Activated CD8-positive, alpha-beta memory T cell treated with anti-CD3 and anti-CD28 coated beads, Interleukin-2, amount 50 U/mL, for 24 hours (primary cell): ENCODE results near the gene SPAAR.
"Not testable (repeated sequence)": the region's sequence is repeated elsewhere in the genome, so short reads cannot be mapped to it uniquely, and the experiment has no call there.

Experiments used
- DNase-seq: peaks from one replicate; pipeline ENCODE4 v3.0.0-alpha.2; 2020; ENCODE audit errors: extremely low read depth

SPAAR gene, protein sequence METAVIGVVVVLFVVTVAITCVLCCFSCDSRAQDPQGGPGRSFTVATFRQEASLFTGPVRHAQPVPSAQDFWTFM

DNA sequence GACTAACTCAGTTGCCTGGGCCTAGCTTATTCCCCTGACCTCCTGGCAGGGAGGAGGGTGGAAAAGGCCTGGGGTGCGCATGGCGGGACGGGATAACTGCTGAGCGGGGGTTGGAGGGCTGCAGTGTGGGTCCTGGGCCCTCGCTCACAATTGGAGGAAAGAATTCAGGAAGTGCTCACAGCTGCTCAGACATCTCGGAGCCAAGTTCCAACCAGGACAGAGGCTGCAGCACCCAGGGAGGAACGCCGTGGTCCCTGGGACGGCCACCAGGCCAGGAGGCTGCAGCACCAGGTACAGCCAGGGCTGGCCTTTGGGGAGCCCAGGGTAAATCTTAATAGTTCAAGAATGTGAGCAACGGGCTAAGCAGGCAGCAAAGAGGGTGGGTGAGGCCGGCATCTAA is at the start of gene SPAAR:
Gene SPAAR, plus strand, starts transcription at position 217 of the 400 bp plus-strand sequence. CDS start 974 bp downstream, outside the sequence.
- DNase-seq: no peak

DNA sequence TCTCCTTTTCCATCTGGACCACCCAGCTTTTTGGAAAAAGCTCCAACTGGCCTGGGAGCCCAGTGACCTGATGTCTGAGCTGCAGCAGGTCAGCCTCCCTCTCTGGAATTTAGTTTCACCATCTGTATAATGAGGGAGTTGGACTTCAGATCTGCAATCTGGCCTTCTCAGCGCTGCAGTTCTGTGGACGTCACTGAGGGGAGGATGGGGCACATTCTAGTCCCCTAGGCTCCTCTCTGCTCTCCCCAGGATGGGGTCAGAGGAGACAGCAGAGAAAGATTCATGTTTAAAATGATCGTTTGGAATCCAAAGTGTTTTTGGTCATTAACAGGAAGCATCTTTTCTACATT is 49.3 kb upstream of the SPAAR start:
- DNase-seq: no peak

DNA sequence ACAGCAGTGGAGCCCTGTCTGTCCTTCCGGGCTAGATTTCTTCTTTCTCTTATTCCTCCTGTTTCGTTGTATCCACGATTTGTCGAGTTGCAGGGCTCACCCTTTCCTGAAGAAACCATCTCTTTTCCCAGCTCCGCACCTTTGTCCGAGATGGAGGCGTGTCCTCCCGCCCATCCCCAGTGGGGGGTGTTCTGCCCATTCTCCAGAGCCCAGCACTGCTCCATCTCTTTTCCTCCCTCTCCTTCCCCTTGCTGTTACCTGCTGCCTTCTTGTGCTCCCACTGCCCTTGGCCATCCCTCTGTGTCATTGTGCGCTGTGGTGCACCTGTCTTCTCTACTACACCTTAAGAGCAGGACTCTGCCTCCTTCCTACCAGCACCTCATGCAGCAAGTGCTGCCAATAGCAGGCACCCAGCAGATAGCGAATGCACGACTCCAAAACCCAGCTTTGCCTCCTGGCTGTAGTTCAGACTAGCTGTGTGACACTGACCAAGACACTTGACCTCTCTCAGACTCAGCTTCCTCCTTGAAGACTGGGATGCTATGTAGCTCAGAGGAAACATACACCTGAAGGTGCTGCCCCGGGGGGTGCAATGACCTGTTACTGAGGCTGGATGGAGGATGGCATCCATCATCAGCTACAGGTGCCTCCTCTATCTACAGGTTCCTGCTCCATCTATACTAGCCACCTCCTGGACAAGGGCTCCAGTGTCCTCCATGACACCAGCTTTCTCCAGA is 48.0 kb upstream of the SPAAR start:
- DNase-seq: no peak

DNA sequence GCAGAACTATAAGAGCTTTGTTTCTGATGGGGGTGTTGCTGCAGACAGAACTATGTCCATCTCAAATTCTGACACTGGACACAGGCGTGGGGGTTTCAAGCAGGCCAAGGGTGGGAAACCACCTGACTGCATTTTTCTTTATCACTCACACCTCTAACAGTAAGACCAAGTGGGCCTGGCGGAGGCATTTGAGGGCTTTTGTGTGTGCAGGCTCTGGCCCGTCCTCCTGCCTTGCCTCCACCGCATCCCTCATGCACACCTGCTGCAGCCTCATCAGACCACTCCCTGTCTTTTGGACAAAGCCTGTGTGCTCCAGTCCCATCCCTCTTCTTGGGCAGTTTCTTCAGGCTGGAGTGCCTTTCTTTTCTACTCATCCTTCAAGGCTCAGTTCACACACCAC is 47.0 kb upstream of the SPAAR start:
- DNase-seq: no peak

DNA sequence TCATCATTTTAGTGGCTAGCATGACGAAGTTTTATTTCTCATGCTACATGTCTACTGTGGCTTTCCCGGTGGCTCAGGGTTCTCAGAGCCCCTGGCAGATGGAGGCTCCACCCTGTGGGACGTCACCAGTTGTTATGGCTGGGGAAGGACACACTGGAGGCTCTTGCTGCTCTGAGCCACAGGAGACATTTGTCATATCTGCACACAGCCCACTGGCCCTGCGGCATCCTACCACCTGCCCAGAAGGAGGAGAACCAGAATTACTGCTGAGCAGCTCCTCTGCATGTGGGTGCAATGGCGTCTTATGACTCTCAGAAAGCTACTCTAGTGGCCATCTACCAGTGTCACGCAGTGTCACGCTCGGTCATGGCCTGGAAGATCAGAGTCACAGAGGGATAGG is 45.7 kb upstream of the SPAAR start:
- DNase-seq: no peak

DNA sequence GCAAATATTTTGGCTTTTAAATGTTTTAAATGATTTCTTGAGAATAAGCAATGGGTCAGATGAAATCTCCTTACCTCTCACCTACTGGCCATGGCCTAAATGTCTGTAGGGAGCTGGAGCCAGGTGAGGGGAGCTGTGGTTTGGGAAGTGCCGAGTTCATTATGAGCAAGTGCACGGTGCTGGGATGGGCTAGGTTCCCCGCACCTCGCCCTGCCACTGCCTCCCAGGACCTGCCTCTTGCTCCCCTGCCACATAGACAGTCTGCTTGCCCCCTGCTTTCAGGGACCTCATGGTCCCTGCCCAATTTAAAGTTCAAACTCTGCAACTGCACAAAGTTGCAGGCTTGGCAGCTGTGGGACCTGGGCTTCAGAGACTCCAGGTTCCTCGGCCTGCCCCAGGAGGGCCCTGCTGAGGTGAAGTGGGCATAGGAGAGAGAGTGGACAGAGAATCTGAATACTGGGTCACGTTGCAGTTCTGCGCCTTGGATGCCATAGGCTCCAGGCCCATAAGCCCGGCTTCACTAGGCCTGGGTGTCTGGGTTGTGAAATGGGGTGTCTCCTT is 44.5 kb upstream of the SPAAR start:
- DNase-seq: no peak

DNA sequence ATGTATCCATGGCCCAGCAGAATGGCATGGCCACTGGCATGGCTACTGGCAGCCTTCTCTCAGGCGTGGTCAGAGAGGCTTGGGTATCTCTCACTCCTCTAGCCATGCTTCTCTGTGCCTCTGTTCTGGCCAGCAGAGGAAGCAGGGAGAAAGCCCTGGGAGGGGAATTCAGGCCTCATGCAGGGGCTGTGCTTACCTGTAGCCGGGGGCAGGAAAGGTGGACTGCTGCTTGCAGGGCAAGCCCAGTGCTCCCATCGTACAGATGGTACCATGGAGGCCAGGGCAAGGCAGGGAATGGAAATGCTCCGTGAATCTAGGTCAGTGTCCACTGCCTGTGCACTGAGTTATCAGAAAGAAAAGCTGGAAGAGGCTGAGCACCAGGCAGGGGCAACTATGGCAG is 41.8 kb upstream of the SPAAR start:
- DNase-seq: no peak

DNA sequence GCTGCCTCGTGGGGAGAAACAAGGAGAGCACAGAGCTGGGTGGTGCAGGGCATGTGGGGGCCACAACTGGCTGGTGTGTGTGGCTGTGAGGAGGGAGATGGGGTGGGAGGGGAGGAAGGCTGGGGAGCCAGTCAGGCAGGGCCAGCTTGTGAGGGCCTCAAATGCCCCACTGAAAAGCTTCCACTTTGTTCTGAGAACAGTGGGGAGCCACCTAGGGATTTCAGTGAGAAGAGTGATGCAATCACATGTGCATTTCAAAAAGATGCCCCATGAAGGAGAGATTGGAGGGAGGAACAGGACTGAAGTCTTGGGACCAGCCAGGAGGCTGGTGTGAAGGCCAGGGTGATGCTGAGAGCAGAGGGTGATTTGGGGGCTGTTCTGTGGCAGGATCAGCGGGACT is 40.4 kb upstream of the SPAAR start:
- no peak for DNase-seq

DNA sequence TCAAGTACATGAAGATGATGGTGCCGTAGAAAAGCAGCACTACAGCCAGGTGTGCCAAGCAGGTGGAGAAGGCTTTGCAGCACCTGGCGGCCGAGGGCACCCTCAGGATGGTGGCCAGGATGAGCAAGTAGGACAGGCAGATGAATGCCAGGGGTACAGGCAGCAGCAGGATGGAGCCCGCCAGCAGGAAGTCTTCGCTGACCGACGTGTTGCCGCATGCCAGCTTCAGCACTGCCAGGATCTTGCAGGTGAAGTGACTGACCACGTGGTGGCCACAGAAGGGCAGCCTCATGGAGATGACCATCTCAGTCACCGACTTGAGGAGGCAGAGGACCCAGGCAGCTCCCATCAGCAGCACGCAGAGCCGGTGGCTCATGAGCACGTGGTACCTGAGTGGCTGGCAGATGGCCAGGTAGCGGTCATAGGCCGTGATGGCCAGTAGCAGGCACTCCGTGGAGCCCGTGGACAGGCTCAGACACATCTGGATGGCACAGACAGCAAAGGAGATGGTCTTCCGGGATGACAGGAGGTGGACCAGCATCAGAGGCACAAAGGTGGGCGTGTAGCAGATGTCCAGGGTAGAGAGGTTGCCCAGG is 39.6 kb upstream of the SPAAR start:
- DNase-seq: no peak

DNA sequence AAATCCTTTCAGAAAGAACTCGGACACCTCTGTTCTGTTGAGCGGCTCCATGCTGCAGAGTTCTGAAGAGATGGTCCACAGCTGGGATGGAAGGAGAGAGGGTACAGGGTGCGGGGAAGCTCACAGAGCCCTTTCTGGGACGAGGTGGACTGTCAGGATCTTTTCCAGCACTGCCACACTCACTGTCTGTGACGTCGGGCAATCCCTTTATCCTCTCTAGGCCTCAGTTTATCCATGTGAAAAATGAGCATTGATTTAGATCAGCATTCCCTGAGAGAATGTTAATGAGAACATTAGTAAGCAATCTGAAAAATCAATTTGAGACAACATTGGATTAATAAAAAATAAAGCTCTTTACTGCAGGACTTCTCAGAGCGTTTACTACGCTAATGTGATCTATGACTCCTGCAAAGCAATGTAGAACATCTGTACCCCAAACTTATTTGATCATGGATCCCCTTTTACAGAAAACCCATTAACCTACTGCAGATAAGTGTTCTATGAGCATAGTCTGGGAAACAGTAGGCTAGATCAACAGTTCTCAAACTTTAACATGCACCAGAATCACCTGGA is 38.9 kb upstream of the SPAAR start, which contains the start of gene OR13J1:
Gene OR13J1, minus strand, starts transcription at position 51 of the 573 bp plus-strand sequence. Its CDS starts 0 bp downstream, at position 51.
- DNase-seq: no peak

DNA sequence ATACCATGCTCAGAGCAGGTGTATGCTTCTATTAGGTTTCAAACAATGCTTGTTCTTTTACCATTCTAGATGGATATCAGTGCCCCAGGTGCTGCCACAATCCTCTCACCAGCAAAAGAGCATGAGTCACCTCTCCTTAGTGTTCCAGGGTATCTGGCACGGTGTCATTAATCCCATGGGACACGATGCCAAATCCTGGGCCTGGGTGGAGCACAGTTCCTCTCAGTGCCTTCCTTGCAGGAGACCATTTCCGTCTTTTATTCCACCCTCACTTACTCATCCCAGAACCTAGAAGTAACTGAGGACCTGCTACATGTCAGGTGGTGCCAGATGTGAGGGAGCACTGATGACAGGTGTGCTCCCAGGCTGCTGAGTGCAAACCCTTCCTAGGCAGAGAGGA is 37.7 kb upstream of the SPAAR start:
- no peak for DNase-seq

DNA sequence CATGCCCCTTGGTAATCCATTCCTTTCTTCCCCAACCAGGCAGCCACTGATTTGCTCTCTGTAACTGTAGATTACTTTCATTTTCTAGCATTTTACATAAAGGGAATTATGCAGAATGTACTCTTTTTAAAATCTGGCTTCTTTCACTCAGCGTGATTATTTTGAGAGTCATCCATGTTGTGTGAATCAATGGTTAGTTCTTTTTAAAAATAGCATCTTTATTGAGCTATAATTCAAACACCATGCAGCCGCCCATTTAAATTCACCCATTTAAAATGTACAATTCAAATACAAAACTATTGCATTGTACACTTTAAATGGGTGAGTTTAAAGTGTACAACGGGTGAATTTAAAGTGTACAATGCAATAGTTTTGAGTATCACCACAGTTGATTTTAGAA is 36.8 kb upstream of the SPAAR start:
- no peak for DNase-seq

DNA sequence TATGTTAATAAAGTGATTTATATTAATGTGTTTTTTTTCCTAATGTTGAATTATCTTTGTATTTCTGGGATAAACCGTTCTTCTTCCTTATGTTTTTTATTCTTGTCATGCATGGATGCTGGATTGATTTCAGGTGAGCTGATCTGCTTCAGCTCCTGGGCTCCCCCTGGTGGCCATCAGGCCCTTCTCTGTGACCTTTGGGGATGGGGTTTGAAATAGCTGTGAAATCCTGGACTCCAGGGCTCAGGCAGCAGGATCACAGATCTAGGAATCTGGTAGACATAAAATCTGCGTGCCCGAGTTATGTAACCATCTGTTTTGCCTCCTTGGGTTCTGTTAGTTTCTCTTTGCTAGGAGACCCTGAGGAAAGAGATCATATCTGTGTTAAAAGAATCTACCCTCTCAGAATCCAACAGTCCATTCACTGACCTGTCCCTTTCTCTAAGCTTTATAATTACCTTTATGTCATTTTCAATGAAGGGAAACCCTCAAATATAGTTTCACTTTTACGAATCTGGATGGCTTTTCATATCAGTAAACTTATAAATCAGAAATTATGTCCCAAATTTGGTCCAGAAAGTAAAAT is 26.9 kb upstream of the SPAAR start:
- peak; percentile 38 for DNase-seq

DNA sequence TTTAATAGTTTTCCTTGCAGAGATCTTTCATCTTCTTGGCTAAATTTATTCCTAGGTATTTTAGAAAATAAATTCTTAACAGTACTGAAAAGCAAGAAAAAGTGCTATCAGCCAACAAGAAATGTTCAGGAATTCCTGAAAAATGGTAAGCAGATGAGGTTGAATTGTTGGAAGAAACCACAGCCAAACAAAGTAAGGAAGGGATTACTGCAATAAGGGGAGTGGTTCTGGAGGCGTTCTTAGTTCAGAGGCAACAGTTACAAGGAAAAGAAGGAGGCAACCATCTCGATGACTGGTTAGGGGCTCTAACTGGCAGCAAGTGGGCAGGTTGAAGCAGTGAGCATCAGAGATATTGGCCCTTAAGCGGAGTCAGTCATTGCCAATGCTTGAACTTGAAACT is 26.3 kb upstream of the SPAAR start:
- no peak for DNase-seq

DNA sequence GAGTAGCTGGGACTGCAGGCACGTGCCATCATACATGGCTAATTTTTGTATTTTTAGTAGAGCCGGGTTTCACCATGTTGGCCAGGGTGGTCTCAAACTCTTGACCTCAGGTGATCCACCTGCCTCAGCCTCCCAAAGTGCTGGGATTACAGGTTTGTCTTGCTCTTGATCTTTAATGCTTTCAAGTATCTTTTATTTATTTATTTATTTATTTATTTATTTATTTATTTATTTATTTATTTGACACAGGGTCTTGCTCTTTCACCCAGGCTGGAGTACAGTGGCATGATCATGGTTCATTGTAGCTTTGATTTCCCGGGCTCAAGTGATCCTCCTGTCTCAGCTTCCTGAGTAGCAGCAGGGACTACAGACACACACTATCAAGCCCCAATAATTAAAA is 24.4 kb upstream of the SPAAR start:
- not testable (repeated sequence) for DNase-seq

DNA sequence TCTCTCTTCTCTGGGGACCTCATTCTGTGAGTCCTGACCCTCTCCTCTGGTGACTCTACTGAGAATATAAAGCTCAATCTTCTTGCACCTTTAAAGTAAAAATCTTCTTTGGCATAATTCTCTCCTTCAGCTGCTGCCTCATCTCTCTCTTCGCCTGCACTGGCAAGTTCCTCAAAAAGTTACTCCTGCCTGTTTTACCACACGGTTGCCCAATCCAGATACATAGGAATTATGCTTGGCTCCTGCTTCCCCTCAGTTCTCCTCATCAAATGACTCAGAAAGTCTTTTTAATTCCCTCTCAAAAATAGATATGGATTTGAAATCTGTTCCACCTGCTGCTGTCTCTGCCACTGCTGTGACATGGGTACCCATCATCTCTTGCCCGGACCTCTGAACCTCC is 17.6 kb upstream of the SPAAR start:
- DNase-seq: no peak

DNA sequence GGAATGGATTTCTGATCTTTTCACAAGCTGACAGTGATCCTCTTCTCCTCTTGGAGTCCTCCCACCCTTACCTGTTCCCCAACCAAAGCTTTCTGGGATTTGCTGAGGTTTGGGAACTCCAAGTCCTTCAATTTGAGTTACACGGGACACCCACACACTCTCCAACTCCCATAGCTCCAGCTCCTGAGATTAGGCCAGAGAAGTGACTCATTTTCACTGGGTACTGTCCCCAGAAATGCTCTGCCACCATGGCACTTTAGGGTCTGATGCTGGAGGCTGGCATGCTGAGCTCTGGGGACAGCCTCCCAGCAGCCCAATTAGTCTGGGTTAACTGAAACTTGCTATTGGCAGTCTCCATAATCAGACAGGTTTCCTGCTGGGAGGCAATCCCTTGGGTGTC is 17.2 kb upstream of the SPAAR start:
- DNase-seq: no peak

DNA sequence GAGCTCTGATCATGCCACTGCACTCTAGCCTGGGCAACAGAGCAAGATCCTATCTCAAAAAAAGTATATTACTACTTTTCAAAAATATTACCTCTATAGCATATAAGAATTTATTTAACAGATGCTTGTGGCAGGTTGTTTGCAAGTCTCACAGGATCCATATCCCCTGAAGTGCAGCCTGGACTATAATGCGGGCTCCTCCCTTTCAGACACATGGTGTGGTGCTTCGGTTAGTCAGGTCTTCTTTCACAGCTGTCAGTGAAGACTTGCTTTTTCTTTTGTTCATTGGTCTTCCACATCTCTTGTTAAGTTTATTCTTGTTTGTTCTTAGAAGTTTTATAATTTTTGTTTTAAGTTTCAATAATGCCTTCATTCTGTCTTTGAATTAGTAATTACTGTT is 12.7 kb upstream of the SPAAR start:
- DNase-seq: no peak

DNA sequence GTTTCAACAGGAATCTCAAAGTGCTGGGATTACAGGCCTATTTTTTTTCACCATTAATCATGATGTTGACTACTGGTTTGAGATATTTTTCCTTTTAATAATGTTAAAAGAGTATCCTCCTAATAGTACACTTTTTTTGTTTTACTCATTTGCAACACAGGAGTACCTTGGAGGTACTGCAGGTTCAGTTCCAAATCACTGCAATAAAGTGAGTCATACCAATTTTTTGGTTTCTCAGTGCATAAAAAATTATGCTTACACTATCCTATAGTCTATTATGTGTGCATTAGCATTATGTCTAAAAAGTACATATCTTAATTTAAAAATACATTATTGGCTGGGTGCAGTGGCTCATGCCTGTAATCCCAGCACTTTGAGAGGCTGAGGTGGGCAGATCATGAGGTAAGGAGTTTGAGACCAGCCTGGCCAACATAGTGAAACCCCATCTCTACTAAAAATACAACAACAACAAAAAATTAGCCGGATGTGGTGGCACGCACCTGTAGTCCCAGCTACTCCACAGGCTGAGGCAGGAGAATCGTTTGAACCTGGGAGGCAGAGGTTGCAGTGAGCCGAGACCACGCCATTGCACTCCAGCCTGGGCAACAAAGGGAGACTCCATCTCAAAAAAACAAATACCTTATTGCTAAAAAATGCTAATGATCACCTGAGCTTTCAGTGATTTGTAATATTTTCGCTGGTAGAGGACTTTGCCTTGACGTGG is 11.8 kb upstream of the SPAAR start:
- not testable (repeated sequence) for DNase-seq

DNA sequence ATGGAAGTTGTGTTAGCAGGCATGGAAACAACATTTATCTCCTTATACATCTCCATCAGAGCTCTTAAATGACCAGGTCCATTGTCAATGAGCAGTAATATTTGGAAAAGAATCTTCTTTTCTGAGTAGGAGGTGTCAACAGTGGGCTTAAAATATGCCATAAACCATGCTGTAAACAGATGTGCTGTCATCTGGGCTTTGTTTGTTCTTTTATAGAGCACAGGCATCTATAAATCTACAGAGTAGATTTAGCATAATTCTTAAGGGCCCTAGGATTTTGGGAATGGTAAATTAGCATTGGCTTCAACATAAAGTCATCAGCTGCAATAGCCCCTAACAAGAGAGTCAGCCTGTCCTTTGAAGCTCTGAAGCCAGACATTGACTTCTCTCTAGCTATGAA is 11.0 kb upstream of the SPAAR start:
- no peak for DNase-seq

DNA sequence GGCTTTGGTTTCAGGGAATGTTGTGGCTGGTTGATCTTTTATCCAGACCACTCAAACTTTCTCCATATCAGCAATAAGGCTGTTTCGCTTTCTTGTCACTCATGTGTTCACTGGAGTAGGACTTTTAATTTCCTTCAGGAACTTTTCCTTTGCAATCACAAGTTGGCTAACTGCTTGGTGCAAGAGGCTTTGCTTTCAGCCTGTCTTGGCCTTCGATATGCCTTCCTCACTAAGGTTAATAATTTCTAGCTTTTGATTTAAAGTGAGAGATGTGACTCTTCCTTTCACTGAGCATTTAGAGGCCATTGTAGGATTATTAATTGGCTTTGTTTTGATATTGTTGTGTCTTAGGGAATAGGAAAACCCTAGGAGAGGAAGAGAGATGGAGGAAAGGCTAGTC is 10.3 kb upstream of the SPAAR start:
- DNase-seq: no peak

DNA sequence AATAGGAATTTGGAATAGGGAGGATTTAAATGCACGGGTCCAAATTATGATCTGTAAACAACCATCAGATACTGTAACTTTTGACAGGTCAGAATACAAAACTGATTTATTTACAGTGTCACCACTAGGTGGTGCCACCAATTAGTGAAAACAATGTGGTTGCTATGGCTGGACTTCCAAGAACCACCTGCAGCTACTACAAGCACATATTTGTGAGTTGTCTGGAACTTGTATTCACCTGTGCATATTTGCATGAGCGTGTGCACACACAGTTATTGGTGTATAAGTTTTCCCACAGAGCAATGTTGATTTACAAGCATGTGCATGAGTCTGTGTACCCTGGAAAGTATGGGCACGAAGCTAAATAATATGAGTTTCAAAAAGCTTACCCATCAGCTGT is 6.2 kb upstream of the SPAAR start:
- no peak for DNase-seq
